Measurements from ENCODE around the gene CNR1. TPM values are rescaled to one million over a fixed set of nuclear protein-coding genes. Genes with fewer than 3 reads are reported as not detected.

Gene CNR1
- total RNA-seq, 2 donors from 2014 or later = 12.2 to 14.5 TPM

DNA sequence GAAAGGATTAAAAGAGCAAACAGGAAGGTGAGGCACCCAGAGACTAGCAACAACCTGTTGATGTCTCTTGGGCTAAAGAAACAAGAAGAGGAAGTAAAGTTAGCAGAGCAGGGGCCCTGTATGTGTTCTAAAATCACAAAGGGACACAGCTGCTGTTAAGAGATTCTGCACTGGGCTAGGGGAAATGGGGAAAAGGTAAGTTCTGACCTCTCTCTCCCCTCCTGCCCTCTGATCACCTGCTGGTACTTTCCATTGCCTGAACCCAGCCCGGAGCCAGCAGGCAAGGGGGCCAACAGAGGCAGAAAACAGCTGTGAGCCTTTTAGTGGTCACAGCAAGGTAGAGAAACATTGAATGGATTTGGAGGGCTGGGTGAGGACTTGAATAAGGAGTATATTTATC, 13.5 kb upstream of the CNR1 start:
- H3K9me3 ChIP-seq (ENCODE audit: control insufficient read depth, low read length) = peaks cover 18% of the 10 kb centered on the region
- H3K4me1 ChIP-seq (ENCODE audit: control insufficient read depth, insufficient read depth, low read length) = peaks cover 6% of the 10 kb centered on the region
- DNase-seq = peak; percentile 64
- no peaks in the 10 kb centered on the region for H3K27me3 ChIP-seq (ENCODE audit: control insufficient read depth, insufficient read depth, low read length, poor library complexity, severe bottlenecking)
- peak overlapping the region; percentile 56 for H3K4me3 ChIP-seq (ENCODE audit: low read length)
- no peak overlapping the region for H3K9ac ChIP-seq (ENCODE audit: extremely low read depth, low read length, poor library complexity, severe bottlenecking)
- WGBS, 2 experiments (ENCODE audit: insufficient coverage in 1 of 2, insufficient read length in 1 of 2) = 32% methylated on average over 1 of the region's 1 CpG; no CpG with 5 or more reads in 1 of the 2 experiments
- Mint-ChIP-seq H3K36me3 (ENCODE audit: low read depth) (peaks cover 6% of the 10 kb centered on the region), H3K4me3 (no peak overlapping the region), H3K27ac (peak overlapping the region; percentile 91), H3K4me1 (peaks cover 42% of the 10 kb centered on the region), H3K9me3 (peaks cover 17% of the 10 kb centered on the region), H3K27me3 (ENCODE audit: insufficient read depth) (peaks cover 4% of the 10 kb centered on the region)
- H3K36me3 ChIP-seq (ENCODE audit: control insufficient read depth, insufficient read depth, low read length) = no peaks in the 10 kb centered on the region
- TF ChIP-seq, protein P1, sequence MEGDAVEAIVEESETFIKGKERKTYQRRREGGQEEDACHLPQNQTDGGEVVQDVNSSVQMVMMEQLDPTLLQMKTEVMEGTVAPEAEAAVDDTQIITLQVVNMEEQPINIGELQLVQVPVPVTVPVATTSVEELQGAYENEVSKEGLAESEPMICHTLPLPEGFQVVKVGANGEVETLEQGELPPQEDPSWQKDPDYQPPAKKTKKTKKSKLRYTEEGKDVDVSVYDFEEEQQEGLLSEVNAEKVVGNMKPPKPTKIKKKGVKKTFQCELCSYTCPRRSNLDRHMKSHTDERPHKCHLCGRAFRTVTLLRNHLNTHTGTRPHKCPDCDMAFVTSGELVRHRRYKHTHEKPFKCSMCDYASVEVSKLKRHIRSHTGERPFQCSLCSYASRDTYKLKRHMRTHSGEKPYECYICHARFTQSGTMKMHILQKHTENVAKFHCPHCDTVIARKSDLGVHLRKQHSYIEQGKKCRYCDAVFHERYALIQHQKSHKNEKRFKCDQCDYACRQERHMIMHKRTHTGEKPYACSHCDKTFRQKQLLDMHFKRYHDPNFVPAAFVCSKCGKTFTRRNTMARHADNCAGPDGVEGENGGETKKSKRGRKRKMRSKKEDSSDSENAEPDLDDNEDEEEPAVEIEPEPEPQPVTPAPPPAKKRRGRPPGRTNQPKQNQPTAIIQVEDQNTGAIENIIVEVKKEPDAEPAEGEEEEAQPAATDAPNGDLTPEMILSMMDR (conservative IDR thresholded peaks at IDR 0.05) = peak; percentile 65
- no peak overlapping the region for H3K27ac ChIP-seq (ENCODE audit: low read depth, low read length)

DNA sequence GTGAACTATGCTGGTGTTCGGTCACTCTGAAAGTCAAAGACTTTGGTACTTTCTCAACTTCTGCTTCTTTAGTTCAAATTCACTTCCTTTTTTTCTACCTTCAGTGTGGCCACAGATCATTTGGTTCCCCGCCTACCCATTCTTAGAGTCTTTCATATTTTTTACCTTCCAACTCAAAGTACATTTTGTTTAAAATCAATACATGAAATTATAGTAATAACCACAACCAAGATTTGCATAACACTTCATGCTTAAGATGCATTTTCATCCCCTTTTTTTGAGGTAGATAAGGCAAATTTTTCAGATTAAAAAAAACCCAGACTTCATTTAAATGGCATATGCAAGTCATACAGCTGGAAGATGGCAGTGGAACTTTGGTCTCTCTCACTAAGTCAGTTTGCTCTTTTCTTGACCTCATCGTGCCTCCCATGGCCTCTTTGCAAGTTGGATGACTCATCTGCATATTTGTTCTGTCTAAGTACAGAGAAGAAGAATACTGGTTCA, 11.9 kb upstream of the CNR1 start:
- Histone ChIP-seq H3K4me3 (ENCODE audit: low read length) (no peak overlapping the region), H3K9ac (ENCODE audit: extremely low read depth, low read length, poor library complexity, severe bottlenecking) (no peak overlapping the region), H3K36me3 (ENCODE audit: control insufficient read depth, insufficient read depth, low read length) (no peaks in the 10 kb centered on the region), H3K9me3 (ENCODE audit: control insufficient read depth, low read length) (peaks cover 18% of the 10 kb centered on the region), H3K27ac (ENCODE audit: low read depth, low read length) (no peak overlapping the region), H3K27me3 (ENCODE audit: control insufficient read depth, insufficient read depth, low read length, poor library complexity, severe bottlenecking) (no peaks in the 10 kb centered on the region), H3K4me1 (ENCODE audit: control insufficient read depth, insufficient read depth, low read length) (peaks cover 6% of the 10 kb centered on the region)
- TF ChIP-seq, protein P1 (conservative IDR thresholded peaks at IDR 0.05) = no peak
- H3K27me3 Mint-ChIP-seq (ENCODE audit: insufficient read depth) = peaks cover 4% of the 10 kb centered on the region
- no peak for DNase-seq
- 76 to 80% methylated on average over 3 of the region's 3 CpGs for WGBS, 2 experiments (ENCODE audit: insufficient coverage in 1 of 2, insufficient read length in 1 of 2)
- peaks cover 37% of the 10 kb centered on the region for H3K4me1 Mint-ChIP-seq
- H3K36me3 Mint-ChIP-seq (ENCODE audit: low read depth) = peaks cover 6% of the 10 kb centered on the region
- peaks cover 17% of the 10 kb centered on the region for H3K9me3 Mint-ChIP-seq
- H3K27ac Mint-ChIP-seq = no peak overlapping the region
- H3K4me3 Mint-ChIP-seq = no peak overlapping the region

DNA sequence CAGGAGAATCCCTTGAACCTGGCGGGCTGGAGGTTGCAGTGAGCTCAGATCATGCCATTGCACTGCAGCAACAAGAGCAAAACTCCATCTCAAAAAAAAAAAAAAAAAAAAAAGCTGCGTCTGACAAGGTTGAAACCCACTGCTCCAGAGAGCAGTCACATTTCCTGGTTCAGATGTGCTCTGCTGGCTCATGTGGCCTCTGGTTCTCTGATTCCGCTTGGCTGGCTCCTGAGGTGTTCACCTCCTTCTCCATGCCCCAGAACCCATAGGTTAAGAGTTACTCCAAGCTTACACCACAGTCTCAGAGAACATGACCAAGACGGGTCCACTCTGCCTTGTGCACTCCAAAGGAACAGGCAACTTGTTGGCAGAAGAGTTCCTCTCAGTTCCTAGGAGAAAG, 8.8 kb upstream of the CNR1 start:
- H3K4me1 ChIP-seq (ENCODE audit: control insufficient read depth, insufficient read depth, low read length) = no peaks in the 10 kb centered on the region
- Mint-ChIP-seq H3K36me3 (ENCODE audit: low read depth) (no peaks in the 10 kb centered on the region), H3K9me3 (peaks cover 6% of the 10 kb centered on the region), H3K27me3 (ENCODE audit: insufficient read depth) (peaks cover 10% of the 10 kb centered on the region), H3K27ac (no peak overlapping the region), H3K4me3 (no peak overlapping the region), H3K4me1 (peaks cover 31% of the 10 kb centered on the region)
- TF ChIP-seq, protein P1 (conservative IDR thresholded peaks at IDR 0.05) = no peak
- H3K9me3 ChIP-seq (ENCODE audit: control insufficient read depth, low read length) = peaks cover 6% of the 10 kb centered on the region
- H3K4me3 ChIP-seq (ENCODE audit: low read length) = no peak overlapping the region
- 89 to 100% methylated on average over 1 to 4 of the region's 4 CpGs for WGBS, 2 experiments (ENCODE audit: insufficient coverage in 1 of 2, insufficient read length in 1 of 2)
- H3K36me3 ChIP-seq (ENCODE audit: control insufficient read depth, insufficient read depth, low read length) = no peaks in the 10 kb centered on the region
- H3K27ac ChIP-seq (ENCODE audit: low read depth, low read length) = no peak overlapping the region
- no peak overlapping the region for H3K9ac ChIP-seq (ENCODE audit: extremely low read depth, low read length, poor library complexity, severe bottlenecking)
- DNase-seq = no peak
- H3K27me3 ChIP-seq (ENCODE audit: control insufficient read depth, insufficient read depth, low read length, poor library complexity, severe bottlenecking) = peaks cover 6% of the 10 kb centered on the region
